Psoas muscle (tissue), 8 donors: ENCODE measurements around the gene MC3R. TPM values are rescaled to one million over a fixed set of nuclear protein-coding genes. Genes with fewer than 3 reads are reported as not detected.

Experiments
- ATAC-seq, 4 donors: fragments of 200-7000 bp; cut with Tn5 transposase; one replicate each; pipeline ENCODE4 v1.9.1; 2020; ENCODE audit warnings: moderate library complexity in 3 of 4, mild to moderate bottlenecking in 2 of 4
- DNase-seq, 2 donors: peaks; one replicate each; pipeline ENCODE4 v3.0.0-alpha.2; 2020
- H3K27ac ChIP-seq: fragments of 200-600 bp; one replicate; pipeline ENCODE4 v1.8.0; 2022
- H3K27me3 ChIP-seq, 3 donors: fragments of 200-600 bp in 1 of 3; one replicate each; pipeline versions ENCODE4 v1.6.1 to v1.8.0; 2013 to 2022; ENCODE audit warnings: low read length in 2 of 3, mild to moderate bottlenecking in 2 of 3, moderate library complexity in 1 of 3; ENCODE audit not compliant: insufficient read depth in 3 of 3
- H3K36me3 ChIP-seq, 2 donors: fragments of 200-600 bp in 1 of 2; one replicate each; pipeline versions ENCODE4 v1.6.1 to v1.8.0; 2013 to 2022; ENCODE audit warnings: low read depth in 1 of 2, mild to moderate bottlenecking in 1 of 2, moderate library complexity in 1 of 2; ENCODE audit not compliant: insufficient read depth in 1 of 2
- H3K4me1 ChIP-seq: fragments of 200-600 bp; one replicate; pipeline ENCODE4 v1.8.0; 2022
- H3K4me3 ChIP-seq: fragments of 200-600 bp; one replicate; pipeline ENCODE4 v1.8.0; 2022; ENCODE audit warnings: mild to moderate bottlenecking
- H3K9me3 ChIP-seq: fragments of 200-600 bp; one replicate; pipeline ENCODE4 v1.8.0; 2022
- WGBS, 3 donors: extraction: QIAGEN DNeasy Blood & Tissue Kit; methylation state at CpG; one replicate each; pipeline versions ENCODE4 v1.1.6 to v1.1.7; 2013; 5-methylcytosine and 5-hydroxymethylcytosine counted together
- intact Hi-C, 2 donors: fragments of 100-400 bp; cut with DNase I; formaldehyde crosslinking; loops; one replicate each; pipeline versions ENCODE4 v1.11.0 to v1.14.2; 2022
- polyA plus RNA-seq, 3 donors: library from polyadenylated mRNA; stranded (reverse); fragments of 200-250 nt; gene quantifications; one replicate each; pipeline ENCODE4 v1.2.3, GENCODE V29; 2013
- total RNA-seq, 4 donors: library from RNA; stranded (reverse); fragmentation: NEBNext Ultra II Directional in 2 of 4; extraction: Animal tissue kit (Norgen Biotek cat#: 25700) in 2 of 4; gene quantifications; one replicate each; pipeline versions ENCODE4 v1.2.1 to v1.2.4, GENCODE V29; 2021 to 2023
- TF ChIP-seq, protein P1 (sequence below): fragments of 200-600 bp; IDR thresholded peaks from one replicate; pipeline ENCODE4 v1.8.0; 2022; ENCODE audit warnings: antibody characterized with exemption
- donor health status: healthy with polysubstance abuse.
- donor health status: DM: no; HTN: no; CAD: no; lungs with moderate emphysema.
- donor health status: Bipolar disorder and iron deficiency.
- donor health status: healthy.
- donor health status: DM: yes; HTN: yes; CAD: no.
- donor health status: DM: no; HTN: no; CAD: no.
- donor health status: DM: no; HTN: no; CAD: no.
- donor health status: DM: yes; HTN: yes; CAD: no.

The MC3R gene
- total and polyA plus RNA-seq, 7 donors: not detected

DNA sequence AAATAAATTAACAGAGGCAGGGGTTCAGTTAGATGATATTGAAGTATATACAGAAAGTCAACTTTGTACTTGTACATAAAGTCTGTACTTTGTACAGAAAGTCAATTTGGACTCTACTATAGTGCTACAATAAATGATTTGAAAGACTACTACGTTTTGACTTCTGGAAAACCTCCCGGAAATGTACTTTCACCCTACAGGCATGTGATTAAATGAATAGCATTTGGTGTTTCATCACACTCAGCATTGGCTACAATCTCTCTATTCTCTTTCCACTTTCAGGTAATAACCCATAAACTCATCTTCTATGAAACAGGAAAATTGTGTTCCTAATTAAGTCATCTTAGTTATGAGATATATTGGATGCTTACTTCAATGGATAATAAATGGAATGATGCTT, 25.6 kb upstream of the MC3R start:
- Histone ChIP-seq H3K36me3 (no peaks in the 10 kb centered on the region), H3K9me3 (peaks cover 4% of the 10 kb centered on the region), H3K27ac (no peak overlapping the region), H3K4me1 (no peaks in the 10 kb centered on the region), H3K4me3 (no peak overlapping the region), H3K27me3 (peaks cover 0 to 2% (median 0%) of the 10 kb centered on the region in 3 donors)
- ATAC-seq (no peak), DNase-seq (no peak)
- WGBS, 3 donors: 52 to 66% (median 60%) methylated on average over 2 of the region's 2 CpGs
- intact Hi-C loops: loop anchor here in 1 of 2 donors (10.0 kb wide), 1 partner anchor 58 kb away; no protein-coding TSS in a partner anchor
- TF ChIP-seq, protein P1, sequence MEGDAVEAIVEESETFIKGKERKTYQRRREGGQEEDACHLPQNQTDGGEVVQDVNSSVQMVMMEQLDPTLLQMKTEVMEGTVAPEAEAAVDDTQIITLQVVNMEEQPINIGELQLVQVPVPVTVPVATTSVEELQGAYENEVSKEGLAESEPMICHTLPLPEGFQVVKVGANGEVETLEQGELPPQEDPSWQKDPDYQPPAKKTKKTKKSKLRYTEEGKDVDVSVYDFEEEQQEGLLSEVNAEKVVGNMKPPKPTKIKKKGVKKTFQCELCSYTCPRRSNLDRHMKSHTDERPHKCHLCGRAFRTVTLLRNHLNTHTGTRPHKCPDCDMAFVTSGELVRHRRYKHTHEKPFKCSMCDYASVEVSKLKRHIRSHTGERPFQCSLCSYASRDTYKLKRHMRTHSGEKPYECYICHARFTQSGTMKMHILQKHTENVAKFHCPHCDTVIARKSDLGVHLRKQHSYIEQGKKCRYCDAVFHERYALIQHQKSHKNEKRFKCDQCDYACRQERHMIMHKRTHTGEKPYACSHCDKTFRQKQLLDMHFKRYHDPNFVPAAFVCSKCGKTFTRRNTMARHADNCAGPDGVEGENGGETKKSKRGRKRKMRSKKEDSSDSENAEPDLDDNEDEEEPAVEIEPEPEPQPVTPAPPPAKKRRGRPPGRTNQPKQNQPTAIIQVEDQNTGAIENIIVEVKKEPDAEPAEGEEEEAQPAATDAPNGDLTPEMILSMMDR: no peak

DNA sequence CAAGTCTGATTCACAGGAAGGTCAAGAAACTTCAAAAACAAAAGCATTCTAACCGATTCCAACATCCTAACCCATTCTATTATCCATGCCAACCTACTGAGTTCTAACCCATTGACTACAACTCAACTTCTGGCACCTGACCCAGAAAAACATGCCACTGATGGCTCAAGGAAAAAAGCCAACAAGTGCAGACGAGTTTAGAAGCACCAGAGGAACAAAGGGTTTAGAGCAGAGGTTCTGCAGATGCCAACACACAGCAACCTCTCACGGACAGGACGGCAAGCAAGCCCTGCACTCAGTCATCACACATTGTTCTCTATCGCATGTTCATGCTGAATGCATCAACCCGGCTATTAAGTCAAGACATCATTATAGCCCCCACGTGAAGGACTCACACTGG, 25.2 kb upstream of the MC3R start:
- Histone ChIP-seq H3K4me3 (no peak overlapping the region), H3K36me3 (no peaks in the 10 kb centered on the region), H3K27me3 (peaks cover 0 to 2% (median 0%) of the 10 kb centered on the region in 3 donors), H3K4me1 (no peaks in the 10 kb centered on the region), H3K27ac (no peak overlapping the region), H3K9me3 (peaks cover 4% of the 10 kb centered on the region)
- intact Hi-C loops: loop anchor here in 1 of 2 donors (10.0 kb wide), 1 partner anchor 59 kb away; no protein-coding TSS in a partner anchor
- 47 to 67% (median 50%) methylated on average over 7 of the region's 7 CpGs for whole genome bisulfite sequencing, 3 donors
- no peak for ATAC-seq
- TF ChIP-seq, protein P1: no peak
- DNase-seq: no peak

DNA sequence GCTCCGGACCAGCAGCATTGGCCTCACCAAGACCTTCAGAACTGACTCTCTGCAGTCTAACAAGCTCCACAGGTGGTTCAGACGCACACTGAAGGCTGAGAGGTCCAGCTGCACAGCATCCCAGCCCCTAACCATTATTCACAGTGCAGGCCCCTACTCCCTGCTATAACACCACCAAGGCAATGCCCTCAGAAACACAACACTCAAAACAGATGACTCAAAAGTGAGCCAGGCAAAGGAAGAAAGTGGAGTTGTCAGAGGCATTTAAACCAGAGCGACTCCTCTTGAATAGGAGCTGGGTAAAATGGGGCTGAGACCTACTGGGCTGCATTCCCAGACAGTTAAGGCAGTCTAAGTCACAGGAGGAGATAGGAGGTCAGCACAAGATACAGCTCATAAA, 20.5 kb upstream of the MC3R start:
- Histone ChIP-seq H3K36me3 (no peaks in the 10 kb centered on the region), H3K4me3 (no peak overlapping the region), H3K4me1 (no peaks in the 10 kb centered on the region), H3K9me3 (no peaks in the 10 kb centered on the region), H3K27me3 (no peaks in the 10 kb centered on the region), H3K27ac (no peak overlapping the region)
- TF ChIP-seq, protein P1: no peak
- intact Hi-C loops: loop anchor here in 1 of 2 donors (10.0 kb wide), 1 partner anchor 63 kb away; no protein-coding TSS in a partner anchor
- ATAC-seq (no peak), DNase-seq (no peak)
- 72 to 82% (median 78%) methylated on average over 3 of the region's 3 CpGs for WGBS, 3 donors

DNA sequence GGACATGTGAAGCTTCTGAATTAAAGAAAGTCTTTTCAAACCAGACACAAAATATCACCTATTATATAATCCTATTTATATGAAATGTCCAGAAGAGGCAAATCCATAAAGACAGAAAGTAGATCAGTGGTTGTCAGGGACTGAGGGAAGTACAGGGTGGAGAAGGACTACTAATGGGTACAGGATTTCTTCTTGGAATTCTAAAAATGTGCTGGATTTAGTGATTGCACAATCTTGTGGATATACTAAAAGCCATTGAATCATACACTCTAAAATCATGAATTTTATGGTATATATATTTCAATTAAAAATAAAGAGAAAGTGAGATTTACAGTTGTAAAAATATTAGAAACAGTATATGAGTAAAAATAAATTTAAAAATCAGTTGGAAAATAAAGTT, 18.7 kb upstream of the MC3R start:
- Histone ChIP-seq H3K27ac (no peak overlapping the region), H3K27me3 (peaks cover 0 to 2% (median 0%) of the 10 kb centered on the region in 3 donors), H3K4me1 (no peaks in the 10 kb centered on the region), H3K9me3 (no peaks in the 10 kb centered on the region), H3K36me3 (no peaks in the 10 kb centered on the region), H3K4me3 (no peak overlapping the region)
- no peak for ATAC-seq
- intact Hi-C loops: loop anchor here in 1 of 2 donors (10.0 kb wide), 1 partner anchor 65 kb away; no protein-coding TSS in a partner anchor
- TF ChIP-seq, protein P1: no peak
- DNase-seq: no peak

DNA sequence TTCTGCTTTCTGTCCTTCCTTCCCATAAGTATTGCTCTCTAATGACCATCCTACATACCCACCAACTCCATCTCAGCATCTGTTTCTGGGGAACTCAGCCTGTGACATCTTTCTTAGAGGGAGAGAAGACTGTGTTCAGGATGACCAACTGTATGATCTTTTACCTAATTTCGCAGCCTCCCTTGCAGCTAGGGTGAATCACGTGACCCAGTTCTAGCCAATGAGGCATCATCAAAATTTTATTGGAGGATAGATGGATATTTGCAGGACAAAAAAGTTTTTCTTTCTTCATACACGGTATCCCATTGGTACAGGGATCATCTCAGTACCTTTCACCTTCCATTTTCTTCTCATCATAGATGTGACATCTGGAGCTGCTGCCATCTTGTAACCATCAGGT, 14.4 kb upstream of the MC3R start:
- H3K36me3 ChIP-seq: no peaks in the 10 kb centered on the region
- ATAC-seq: no peak
- DNase-seq: no peak
- no peak overlapping the region for H3K27ac ChIP-seq
- intact Hi-C loops: no loop called here
- 78 to 79% (median 79%) methylated on average over 3 of the region's 3 CpGs for WGBS, 3 donors
- peaks cover 0 to 2% (median 0%) of the 10 kb centered on the region in 3 donors for H3K27me3 ChIP-seq
- no peak overlapping the region for H3K4me3 ChIP-seq
- H3K9me3 ChIP-seq: peaks cover 8% of the 10 kb centered on the region
- TF ChIP-seq, protein P1: no peak
- no peaks in the 10 kb centered on the region for H3K4me1 ChIP-seq
